HG02588 (cell line): ENCODE data around the gene MS4A8.

Experiments
- ATAC-seq: cut with Tn5 transposase; IDR thresholded peaks from one replicate; pipeline ENCODE4 v1.9.1; 2021; ENCODE audit warnings: mild to moderate bottlenecking, moderate library complexity; ENCODE audit not compliant: unreplicated experiment

MS4A8 gene

DNA sequence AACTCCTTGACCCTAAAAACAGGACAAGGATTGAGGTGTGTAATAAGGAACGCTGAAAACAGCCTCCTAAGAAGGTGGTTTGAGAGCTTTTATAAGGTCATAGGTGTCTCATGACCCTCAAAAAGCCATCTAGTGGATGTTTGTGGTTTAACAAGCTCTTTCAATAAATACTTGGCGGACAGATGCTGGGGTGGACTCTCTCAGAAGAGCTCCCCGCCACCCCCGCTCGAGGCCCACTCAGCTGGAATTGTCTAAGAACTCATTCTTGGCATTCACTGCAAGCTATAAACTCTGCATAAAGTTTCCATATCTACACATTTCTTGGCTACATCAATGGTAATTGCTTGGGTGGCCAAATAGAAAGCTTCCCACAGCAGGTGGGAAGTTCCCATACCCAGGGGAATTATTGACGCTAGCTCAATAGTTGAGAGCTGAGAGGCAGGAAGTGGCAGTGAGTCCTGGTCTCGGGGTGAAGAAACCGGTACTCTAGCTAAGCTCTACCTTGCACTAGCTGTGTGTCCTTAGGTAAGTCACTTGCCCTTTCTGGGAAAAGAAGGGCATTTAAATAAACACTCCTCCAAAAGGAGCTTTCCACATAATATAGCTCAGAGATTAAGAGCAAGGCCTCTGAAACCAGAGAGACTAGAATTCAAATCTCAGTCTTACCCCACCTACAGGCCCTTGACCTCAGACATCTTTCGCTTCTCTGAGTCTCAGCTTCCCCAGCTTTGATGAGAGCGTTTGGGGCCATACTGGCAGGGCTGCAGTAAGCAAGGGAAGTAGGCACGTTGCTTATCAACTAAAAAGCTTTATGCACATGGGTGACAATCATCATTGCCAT lies 63.7 kb downstream of the MS4A8 start:
- peak; percentile 60 for ATAC-seq

DNA sequence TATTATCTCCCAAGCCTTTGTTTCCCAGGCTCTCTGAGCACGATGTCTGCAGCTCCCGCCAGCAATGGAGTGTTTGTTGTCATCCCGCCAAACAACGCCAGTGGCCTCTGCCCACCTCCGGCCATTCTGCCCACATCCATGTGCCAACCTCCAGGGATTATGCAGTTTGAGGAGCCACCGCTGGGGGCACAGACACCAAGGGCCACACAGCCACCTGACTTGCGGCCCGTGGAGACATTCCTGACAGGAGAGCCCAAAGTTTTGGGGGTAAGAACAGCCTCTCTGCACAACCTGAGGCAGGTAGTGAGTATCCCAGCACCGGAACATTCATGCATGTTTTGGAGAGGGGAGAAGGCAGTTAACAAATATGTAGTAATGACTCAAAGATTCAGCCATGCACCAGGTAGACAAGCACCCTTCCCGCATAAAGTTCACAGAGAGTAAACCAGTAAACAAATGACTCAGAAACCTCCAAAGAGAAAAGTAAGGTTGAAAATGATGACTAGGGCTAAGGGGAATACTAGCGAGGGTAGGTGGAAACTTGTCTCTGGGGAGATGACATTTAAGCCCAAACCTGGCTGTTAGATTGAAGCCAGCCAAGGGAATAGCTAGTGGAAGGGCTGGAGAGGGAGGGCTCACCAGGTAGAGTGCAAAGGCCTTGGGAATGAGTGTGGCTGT lies 64.4 kb downstream of the MS4A8 start:
- ATAC-seq, result peak; percentile 32

GRCh38 chr11:60764879-60765278 lies 65.5 kb downstream of the MS4A8 start:
- ATAC-seq, result peak; percentile 39

GRCh38 chr11:60765355-60765754 lies 65.9 kb downstream of the MS4A8 start:
- ATAC-seq, result no peak
